GM20000 (cell line): Measurements from ENCODE around the gene SLC4A2.

Source experiments
- DNase-seq: peaks from one replicate; pipeline ENCODE4 v3.0.0; 2012; ENCODE audit warnings: low spot score
- TF ChIP-seq, protein P1 (sequence below): IDR thresholded peaks from 2 replicates; pipeline ENCODE4 v1.5.1; 2012; ENCODE audit warnings: mild to moderate bottlenecking, control low read depth; ENCODE audit errors: extremely low read depth, missing control alignments

The SLC4A2 gene

DNA sequence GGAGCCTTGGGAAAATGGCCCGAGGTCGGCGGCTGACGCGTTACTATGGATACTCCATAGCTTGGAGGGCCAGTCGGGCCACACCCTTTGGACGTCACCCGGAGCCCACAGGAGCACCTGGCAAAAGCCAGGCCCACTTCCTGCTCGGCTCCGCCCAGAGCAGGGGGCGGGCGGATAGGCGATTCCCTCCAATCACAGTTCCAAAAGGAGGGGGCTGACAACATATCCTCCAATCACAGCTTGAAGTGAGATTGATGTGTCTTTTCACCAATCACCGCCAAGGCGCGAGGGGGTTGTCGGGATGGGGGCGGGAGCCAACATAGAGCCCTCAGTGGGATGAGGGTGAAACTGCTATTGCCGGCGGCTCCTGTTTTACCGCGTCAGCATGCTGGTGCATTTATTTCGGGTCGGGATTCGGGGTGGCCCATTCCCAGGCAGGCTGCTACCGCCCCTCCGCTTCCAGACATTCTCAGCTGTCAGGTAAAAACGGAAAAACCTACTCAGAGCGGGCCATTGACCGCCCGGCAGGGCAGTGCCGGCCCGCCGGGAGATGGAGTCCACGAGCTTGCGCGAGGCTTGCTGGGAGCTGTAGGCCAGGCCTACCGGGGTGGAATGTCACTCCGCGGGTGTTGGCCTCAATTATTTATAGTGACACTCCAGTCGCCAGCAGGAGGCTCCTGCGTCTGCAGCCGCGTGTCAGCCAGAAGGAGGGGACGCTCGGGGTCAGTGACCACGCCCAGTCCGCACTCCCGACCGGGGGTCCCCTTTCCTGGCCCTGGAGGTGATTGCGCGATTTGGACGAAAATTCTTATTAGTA lies 31.1 kb upstream of the SLC4A2 start, which contains the start of gene ABCB8:
Gene ABCB8, plus strand, starts transcription at position 320 of the 817 bp plus-strand sequence. Its CDS starts 66 bp downstream, at position 386.
- DNase-seq = peak; percentile 99
- TF ChIP-seq, protein P1, sequence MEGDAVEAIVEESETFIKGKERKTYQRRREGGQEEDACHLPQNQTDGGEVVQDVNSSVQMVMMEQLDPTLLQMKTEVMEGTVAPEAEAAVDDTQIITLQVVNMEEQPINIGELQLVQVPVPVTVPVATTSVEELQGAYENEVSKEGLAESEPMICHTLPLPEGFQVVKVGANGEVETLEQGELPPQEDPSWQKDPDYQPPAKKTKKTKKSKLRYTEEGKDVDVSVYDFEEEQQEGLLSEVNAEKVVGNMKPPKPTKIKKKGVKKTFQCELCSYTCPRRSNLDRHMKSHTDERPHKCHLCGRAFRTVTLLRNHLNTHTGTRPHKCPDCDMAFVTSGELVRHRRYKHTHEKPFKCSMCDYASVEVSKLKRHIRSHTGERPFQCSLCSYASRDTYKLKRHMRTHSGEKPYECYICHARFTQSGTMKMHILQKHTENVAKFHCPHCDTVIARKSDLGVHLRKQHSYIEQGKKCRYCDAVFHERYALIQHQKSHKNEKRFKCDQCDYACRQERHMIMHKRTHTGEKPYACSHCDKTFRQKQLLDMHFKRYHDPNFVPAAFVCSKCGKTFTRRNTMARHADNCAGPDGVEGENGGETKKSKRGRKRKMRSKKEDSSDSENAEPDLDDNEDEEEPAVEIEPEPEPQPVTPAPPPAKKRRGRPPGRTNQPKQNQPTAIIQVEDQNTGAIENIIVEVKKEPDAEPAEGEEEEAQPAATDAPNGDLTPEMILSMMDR = peak; percentile 9

GRCh38 chr7:151028948-151029501 lies 30.4 kb upstream of the SLC4A2 start:
- DNase-seq = no peak
- TF ChIP-seq, protein P1 = no peak

- DNase-seq = no peak
- TF ChIP-seq, protein P1 = no peak
Observed at GRCh38 chr7:151031011-151031410, 28.4 kb upstream of the SLC4A2 start.

DNA sequence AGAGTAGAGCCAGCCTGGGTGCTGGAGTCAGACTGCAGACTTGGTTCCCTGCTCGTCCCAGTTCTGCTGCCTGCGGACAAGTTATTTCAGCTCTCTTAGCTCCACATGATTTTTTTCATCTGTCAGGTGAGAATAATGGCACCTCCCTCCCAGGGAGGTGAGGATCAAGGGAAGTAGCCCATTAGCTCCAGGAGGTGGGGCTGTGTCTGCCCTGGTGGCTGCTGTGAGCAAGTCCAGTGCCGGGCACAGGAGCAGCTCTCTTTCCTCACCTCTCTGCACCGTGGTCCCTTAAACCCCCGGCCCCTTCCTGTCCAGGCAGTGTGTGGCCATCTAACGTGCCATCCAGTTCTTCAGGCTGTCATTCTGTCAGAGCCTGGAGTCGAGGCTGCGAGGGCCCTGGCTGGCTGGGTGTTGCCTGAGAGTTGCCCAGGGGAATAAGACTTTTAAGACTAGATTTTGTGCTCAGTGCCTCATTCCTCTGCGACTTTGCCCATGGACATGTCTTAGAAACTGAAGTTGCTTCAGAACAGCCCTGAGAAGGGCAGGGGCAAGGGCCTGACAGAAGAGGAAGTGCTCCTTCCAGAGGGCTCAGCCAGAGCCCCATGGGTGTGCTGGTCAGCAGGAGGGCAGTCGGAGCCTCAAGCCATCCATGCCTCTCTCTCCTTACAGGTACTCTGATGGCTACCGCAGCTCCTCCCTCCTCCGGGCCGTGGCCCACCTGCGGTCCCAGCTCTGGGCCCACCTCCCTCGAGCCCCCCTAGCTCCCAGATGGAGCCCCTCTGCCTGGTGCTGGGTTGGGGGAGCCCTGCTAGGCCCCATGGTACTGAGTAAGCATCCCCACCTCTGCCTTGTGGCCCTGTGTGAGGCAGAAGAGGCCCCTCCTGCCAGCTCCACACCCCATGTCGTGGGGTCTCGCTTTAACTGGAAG lies 26.2 kb upstream of the SLC4A2 start:
- TF ChIP-seq, protein P1 = no peak
- DNase-seq = no peak

DNA sequence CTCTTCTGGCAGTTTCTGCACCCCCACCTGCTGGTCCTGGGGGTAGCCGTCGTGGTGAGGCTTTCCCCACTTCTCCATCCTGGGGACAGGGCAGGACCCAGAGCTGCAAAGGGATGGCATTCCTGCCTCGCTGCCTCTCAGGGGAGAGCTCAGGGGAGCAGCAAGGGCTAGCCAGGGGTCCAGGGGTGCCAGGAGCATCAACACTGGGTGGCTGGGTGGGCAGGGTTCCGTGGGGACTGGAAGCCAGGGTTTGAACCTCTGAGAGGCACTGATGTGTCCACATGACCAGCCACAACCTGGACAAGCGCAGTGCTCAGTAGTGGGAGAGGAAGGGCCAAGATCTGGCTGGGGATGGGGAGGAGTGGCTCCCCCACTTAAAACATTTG lies 25.5 kb upstream of the SLC4A2 start:
- DNase-seq = no peak
- TF ChIP-seq, protein P1 = no peak

DNA sequence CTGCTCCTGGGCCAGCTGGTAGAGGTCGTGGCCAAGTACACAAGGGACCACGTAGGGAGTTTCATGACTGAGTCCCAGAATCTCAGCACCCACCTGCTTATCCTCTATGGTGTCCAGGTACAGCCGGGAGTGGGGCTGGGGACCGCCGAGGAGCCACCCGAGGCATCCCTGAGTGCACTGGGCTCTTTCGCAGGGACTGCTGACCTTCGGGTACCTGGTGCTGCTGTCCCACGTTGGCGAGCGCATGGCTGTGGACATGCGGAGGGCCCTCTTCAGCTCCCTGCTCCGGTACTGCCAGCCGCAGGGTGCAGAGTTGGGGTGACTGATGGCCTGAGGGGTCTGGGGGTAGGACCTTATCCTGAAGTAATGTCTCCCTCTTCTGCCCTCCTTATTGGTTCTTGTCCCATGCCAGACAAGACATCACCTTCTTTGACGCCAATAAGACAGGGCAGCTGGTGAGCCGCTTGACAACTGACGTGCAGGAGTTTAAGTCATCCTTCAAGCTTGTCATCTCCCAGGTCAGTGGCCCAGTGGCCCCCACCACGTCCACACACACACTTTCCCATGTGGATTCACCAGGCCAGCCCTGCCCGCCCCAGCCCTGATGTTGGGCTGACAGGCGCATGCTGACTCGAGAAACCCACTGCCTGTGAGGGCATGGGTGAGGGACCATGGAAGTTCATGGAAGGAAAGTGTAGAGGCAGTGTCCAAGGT lies 24.9 kb upstream of the SLC4A2 start:
- TF ChIP-seq, protein P1 = no peak
- DNase-seq = no peak
